Motor neuron (in vitro differentiated cells): ENCODE measurements around the gene RAB37. TPM values are rescaled to one million over a fixed set of nuclear protein-coding genes. Genes with fewer than 3 reads are reported as not detected.

Experiments
- ATAC-seq, 8 experiments: fragments of 200-7000 bp; cut with Tn5 transposase; replicated peaks in 6 of 8; 2 replicates each; pipeline ENCODE4 v1.8.0; 2021; ENCODE audit warnings: mild to moderate bottlenecking in 8 of 8, moderate library complexity in 8 of 8
- H3K27ac ChIP-seq, 2 donors: fragments of 250-450 bp; sonication (Bioruptor Pico); 2 replicates each; pipeline ENCODE4 v1.9.0; 2021; ENCODE audit warnings: antibody characterized with exemption in 2 of 2, mild to moderate bottlenecking in 2 of 2, moderate library complexity in 1 of 2
- H3K4me1 ChIP-seq, 2 donors: fragments of 250-450 bp; sonication (Bioruptor Pico); replicated peaks in 1 of 2; 2 replicates each; pipeline ENCODE4 v1.6.1; 2021; ENCODE audit warnings: antibody characterized with exemption in 2 of 2, mild to moderate bottlenecking in 2 of 2, moderate library complexity in 1 of 2
- H3K4me3 ChIP-seq, 5 donors: fragments of 250-450 bp; sonication (Bioruptor Pico); 2 replicates each; pipeline ENCODE4 v1.9.0; 2021; ENCODE audit warnings: antibody characterized with exemption in 5 of 5, mild to moderate bottlenecking in 5 of 5, moderate library complexity in 4 of 5
- WGBS, 10 experiments: fragments of 450-650 bp; shearing (Covaris generic); methylation state at CpG; one replicate each; pipeline ENCODE4 v1.0.0; 2022; 5-methylcytosine and 5-hydroxymethylcytosine counted together
- in situ Hi-C, 9 experiments: fragments of 400-800 bp; cut with MboI; loops; one replicate each; pipeline ENCODE4 v1.15.0; 2021; ENCODE audit warnings: low sequenced_read_pairs in 9 of 9, low pct_unique_long_range_greater_than_20kb in 2 of 9; ENCODE audit not compliant: unreplicated experiment in 9 of 9
- total RNA-seq, 8 experiments: library from RNA; unstranded; fragments of 300-600 nt; gene quantifications; 2 replicates each; pipeline versions ENCODE4 v1.2.3 to v1.2.4, GENCODE V29; 2022

RAB37 gene
- total RNA-seq, 8 experiments from 2014 or later, result 0.14 to 1.2 (median 0.43) TPM

GRCh38 chr17:74740641-74741387 is 3.8 kb downstream of the RAB37 start:
- H3K27ac ChIP-seq, result no peak overlapping the region
- in situ Hi-C loops, result no loop called here
- no peak for ATAC-seq
- H3K4me1 ChIP-seq, result peaks cover 6 to 28% of the 10 kb centered on the region in 2 donors
- no peak overlapping the region for H3K4me3 ChIP-seq
- WGBS, 10 experiments, result 56 to 100% (median 87%) methylated on average over 1 to 13 of the region's 17 CpGs; no CpG with 5 or more reads in 4 of the 10 experiments

DNA sequence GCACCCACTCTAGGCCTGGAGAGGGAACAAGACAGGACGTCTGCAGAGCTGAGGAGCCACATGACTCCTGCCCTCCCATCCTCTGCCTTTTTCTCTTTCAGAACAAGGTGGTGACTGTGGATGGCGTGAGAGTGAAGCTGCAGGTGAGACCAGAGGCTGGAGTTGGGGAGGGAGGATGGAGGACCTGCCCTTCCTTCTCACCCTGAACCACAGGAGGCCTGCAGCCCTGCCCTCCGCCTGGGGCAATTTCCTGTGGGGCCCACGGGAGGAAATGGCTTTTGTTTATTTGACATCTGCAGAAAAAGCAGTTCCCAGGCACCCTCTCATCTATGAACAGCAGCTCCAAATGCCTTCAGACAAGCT is 5.1 kb downstream of the RAB37 start:
- peaks cover 0 to 19% of the 10 kb centered on the region in 2 donors for H3K4me1 ChIP-seq
- no peak overlapping the region for H3K4me3 ChIP-seq
- WGBS, 10 experiments, result 0 to 25% (median 8%) methylated on average over 1 to 4 of the region's 4 CpGs; no CpG with 5 or more reads in 3 of the 10 experiments
- ATAC-seq, result no peak
- no peak overlapping the region for H3K27ac ChIP-seq
- in situ Hi-C loops, result no loop called here

GRCh38 chr17:74742978-74743545 is 6.0 kb downstream of the RAB37 start:
- H3K4me1 ChIP-seq, result peaks cover 0 to 15% of the 10 kb centered on the region in 2 donors
- no peak overlapping the region for H3K4me3 ChIP-seq
- ATAC-seq, result no peak
- H3K27ac ChIP-seq, result no peak overlapping the region
- WGBS, 10 experiments, result 80 to 89% (median 87%) methylated on average over 3 to 6 of the region's 9 CpGs; no CpG with 5 or more reads in 6 of the 10 experiments
- in situ Hi-C loops, result no loop called here

- H3K4me3 ChIP-seq, result no peak overlapping the region
- no peak for ATAC-seq
- 0 to 80% (median 49%) methylated on average over 1 to 2 of the region's 2 CpGs; no CpG with 5 or more reads in 2 of the 10 experiments for WGBS, 10 experiments
- in situ Hi-C loops, result no loop called here
- no peak overlapping the region for H3K27ac ChIP-seq
- H3K4me1 ChIP-seq, result peaks cover 0 to 14% of the 10 kb centered on the region in 2 donors
These were observed 6.7 kb downstream of the RAB37 start for GRCh38 chr17:74743755-74744154.

- no peak overlapping the region for H3K4me3 ChIP-seq
- 33 to 60% (median 50%) methylated on average over 2 of the region's 2 CpGs; no CpG with 5 or more reads in 7 of the 10 experiments for WGBS, 10 experiments
- H3K4me1 ChIP-seq, result peaks cover 0 to 14% of the 10 kb centered on the region in 2 donors
- in situ Hi-C loops, result no loop called here
- ATAC-seq, result no peak
- H3K27ac ChIP-seq, result no peak overlapping the region
These were observed 7.3 kb downstream of the RAB37 start for GRCh38 chr17:74744349-74744713.

DNA sequence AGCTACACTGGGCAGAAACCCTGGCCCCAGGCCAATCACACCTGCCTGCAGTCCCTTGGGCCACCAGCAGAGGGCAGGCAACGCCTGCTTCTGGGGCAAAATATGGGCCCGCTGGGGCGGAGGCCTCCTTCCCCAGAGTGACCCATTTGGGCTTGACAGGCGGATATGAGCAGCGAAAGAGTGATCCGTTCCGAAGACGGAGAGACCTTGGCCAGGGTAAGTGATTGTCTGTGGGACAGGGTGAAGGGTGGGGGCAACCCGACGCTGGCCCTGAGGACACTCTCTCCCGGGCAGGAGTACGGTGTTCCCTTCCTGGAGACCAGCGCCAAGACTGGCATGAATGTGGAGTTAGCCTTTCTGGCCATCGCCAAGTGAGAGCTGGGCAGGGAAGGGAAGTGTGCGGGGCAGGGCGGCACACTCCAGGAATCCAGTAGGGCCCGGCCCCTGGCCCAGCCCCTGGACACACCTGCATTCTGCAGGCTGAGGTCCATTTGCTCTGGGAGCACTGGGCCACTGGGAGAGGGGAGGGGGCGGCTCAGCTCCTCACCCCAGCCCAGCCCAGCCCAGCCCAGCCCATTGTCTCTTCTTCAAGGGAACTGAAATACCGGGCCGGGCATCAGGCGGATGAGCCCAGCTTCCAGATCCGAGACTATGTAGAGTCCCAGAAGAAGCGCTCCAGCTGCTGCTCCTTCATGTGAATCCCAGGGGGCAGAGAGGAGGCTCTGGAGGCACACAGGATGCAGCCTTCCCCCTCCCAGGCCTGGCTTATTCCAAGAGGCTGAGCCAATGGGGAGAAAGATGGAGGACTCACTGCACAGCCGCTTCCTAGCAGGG is 7.9 kb downstream of the RAB37 start:
- peaks cover 0 to 17% of the 10 kb centered on the region in 2 donors for H3K4me1 ChIP-seq
- no peak overlapping the region for H3K27ac ChIP-seq
- WGBS, 10 experiments, result 0 to 100% (median 21%) methylated on average over 1 to 13 of the region's 24 CpGs; no CpG with 5 or more reads in 4 of the 10 experiments
- peak in 6 of 8 experiments; percentile 5 to 14 (median 10) for ATAC-seq
- no peak overlapping the region for H3K4me3 ChIP-seq
- in situ Hi-C loops, result no loop called here

GRCh38 chr17:74745548-74746177 is 8.6 kb downstream of the RAB37 start:
- H3K27ac ChIP-seq, result no peak overlapping the region
- no peak overlapping the region for H3K4me3 ChIP-seq
- ATAC-seq, result no peak
- WGBS, 10 experiments, result 22 to 100% (median 79%) methylated on average over 1 to 5 of the region's 8 CpGs; no CpG with 5 or more reads in 4 of the 10 experiments
- in situ Hi-C loops, result no loop called here
- peaks cover 0 to 20% of the 10 kb centered on the region in 2 donors for H3K4me1 ChIP-seq

DNA sequence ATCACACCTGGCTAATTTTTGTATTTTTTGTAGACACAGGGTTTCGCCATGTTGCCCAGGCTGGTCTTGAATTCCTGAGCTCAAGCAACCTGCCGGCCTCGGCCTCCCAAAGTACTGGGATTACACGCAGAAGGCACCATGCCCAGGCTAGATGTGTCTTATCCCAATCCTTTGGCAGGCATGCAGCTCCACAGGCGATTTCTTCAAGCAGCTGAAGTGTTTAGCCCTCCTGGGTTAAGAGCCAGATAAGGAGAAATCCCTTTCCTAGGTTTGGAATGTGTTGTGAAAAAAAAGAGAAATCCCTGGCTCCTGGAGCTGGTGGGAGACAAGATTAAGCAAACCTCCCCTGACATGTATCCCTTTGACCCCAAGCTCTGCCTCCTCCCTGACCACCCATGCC is 9.3 kb downstream of the RAB37 start:
- ATAC-seq, result no peak
- in situ Hi-C loops, result no loop called here
- Histone ChIP-seq H3K27ac (no peak overlapping the region), H3K4me1 (peaks cover 0 to 20% of the 10 kb centered on the region in 2 donors), H3K4me3 (no peak overlapping the region)
- 81 to 100% (median 87%) methylated on average over 1 to 4 of the region's 5 CpGs; no CpG with 5 or more reads in 4 of the 10 experiments for WGBS, 10 experiments

DNA sequence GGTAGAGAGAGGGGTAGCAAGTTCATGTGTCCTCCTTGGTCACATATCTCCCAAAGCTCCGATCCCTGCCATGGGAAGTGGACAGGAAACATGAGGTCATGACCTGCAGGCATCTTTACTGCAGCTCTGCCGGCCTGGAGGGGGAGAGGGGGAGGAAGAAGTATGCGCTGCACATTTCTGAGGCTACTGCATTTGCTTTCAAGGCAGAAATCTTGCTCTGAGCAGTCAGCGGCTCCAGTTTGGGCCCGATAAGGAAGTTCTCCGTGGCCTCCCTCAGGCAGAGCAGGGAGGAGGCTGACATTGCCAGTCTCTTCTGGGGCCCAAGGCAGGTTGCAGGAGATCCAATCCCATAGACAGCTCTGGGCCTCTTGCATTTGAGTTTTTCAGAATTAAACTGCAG is 9.9 kb downstream of the RAB37 start:
- Histone ChIP-seq H3K27ac (no peak overlapping the region), H3K4me3 (no peak overlapping the region), H3K4me1 (peaks cover 0 to 20% of the 10 kb centered on the region in 2 donors)
- in situ Hi-C loops, result no loop called here
- 0 to 63% (median 60%) methylated on average over 1 to 5 of the region's 6 CpGs; no CpG with 5 or more reads in 5 of the 10 experiments for WGBS, 10 experiments
- no peak for ATAC-seq

- 7% methylated on average over 3 of the region's 34 CpGs; no CpG with 5 or more reads in 9 of the 10 experiments for WGBS, 10 experiments
- H3K4me1 ChIP-seq, result peaks cover 0 to 20% of the 10 kb centered on the region in 2 donors
- in situ Hi-C loops, result no loop called here
- no peak for ATAC-seq
- H3K4me3 ChIP-seq, result peak overlapping the region; percentile 34 to 51 (median 46)
- H3K27ac ChIP-seq, result no peak overlapping the region
These were observed 11.1 kb downstream of the RAB37 start for GRCh38 chr17:74748279-74748528.

GRCh38 chr17:74748529-74749278 is 11.6 kb downstream of the RAB37 start, which contains the start of gene NHERF1:
TSS of gene NHERF1 (plus strand) at chr17:74748628. CDS start at chr17:74748847, 219 bp downstream.
- WGBS, 10 experiments, result 0 to 14% (median 0%) methylated on average over 4 to 16 of the region's 90 CpGs; no CpG with 5 or more reads in 4 of the 10 experiments
- Histone ChIP-seq H3K4me1 (peaks cover 0 to 20% of the 10 kb centered on the region in 2 donors), H3K27ac (no peak within 1 kb of the TSS), H3K4me3 (peak within 1 kb of the TSS; percentile 34 to 51 (median 46))
- ATAC-seq, result peak; percentile 89 to 95 (median 94)
- in situ Hi-C loops, result no loop called here
